C4-2B (cell line): ENCODE measurements around the gene DPM3.

Source experiments
- ZFX ChIP-seq: fragments of 450-650 bp; IDR thresholded peaks from 2 replicates; pipeline ENCODE4 v1.6.1; 2017
- TF ChIP-seq, protein P1 (sequence below): fragments of 450-650 bp; conservative IDR thresholded peaks from 2 replicates; pipeline ENCODE4 v1.5.1; 2017; ENCODE audit warnings: mild to moderate bottlenecking

DNA sequence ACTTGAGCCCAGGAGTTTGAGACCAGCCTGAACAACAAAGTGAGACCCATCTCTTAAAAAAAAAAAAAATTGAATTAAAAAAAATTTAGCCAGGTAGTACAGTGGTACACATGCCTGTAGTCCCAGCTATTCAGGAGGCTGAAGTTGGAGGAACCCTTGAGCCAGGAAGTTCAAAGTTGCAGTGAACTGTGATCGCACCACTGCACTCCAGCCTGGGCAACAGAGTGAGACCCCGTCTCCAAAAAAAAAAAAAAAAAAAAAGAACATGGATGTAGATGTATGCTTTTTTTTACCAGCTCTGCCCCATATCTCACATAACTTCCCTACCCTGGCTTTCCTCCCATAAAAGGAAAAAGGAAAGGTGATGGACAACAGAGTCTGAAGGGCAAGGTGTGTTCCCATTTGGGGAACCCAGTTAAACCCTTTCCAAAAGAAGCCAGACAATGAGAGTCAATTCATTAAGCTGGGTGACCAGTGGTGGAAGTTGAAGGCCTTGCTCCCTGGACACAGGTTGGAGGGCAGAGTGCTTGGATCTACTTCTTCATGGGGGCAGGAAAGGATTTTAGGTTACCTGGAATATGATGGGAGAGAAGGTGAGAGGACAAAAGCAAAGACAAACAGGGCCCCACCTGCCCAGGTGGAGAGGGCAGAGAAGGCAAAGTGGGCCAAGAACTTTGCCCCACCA, 29.9 kb upstream of the DPM3 start:
- TF ChIP-seq, protein P1, sequence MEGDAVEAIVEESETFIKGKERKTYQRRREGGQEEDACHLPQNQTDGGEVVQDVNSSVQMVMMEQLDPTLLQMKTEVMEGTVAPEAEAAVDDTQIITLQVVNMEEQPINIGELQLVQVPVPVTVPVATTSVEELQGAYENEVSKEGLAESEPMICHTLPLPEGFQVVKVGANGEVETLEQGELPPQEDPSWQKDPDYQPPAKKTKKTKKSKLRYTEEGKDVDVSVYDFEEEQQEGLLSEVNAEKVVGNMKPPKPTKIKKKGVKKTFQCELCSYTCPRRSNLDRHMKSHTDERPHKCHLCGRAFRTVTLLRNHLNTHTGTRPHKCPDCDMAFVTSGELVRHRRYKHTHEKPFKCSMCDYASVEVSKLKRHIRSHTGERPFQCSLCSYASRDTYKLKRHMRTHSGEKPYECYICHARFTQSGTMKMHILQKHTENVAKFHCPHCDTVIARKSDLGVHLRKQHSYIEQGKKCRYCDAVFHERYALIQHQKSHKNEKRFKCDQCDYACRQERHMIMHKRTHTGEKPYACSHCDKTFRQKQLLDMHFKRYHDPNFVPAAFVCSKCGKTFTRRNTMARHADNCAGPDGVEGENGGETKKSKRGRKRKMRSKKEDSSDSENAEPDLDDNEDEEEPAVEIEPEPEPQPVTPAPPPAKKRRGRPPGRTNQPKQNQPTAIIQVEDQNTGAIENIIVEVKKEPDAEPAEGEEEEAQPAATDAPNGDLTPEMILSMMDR: no peak
- no peak for TF ChIP-seq ZFX
